Lung (tissue), 12 donors: ENCODE results near the gene CNDP1. TPM values are rescaled to one million over a fixed set of nuclear protein-coding genes. Genes with fewer than 3 reads are reported as not detected.

Experiments
- ATAC-seq: fragments of 200-7000 bp; cut with Tn5 transposase; one replicate; pipeline ENCODE4 v1.9.1; 2020; ENCODE audit warnings: moderate number of reproducible peaks; ENCODE audit not compliant: insufficient read depth, low FRiP score
- DNase-seq, 3 donors: peaks; one replicate each; pipeline ENCODE4 v3.0.0-alpha.2; 2013 to 2017
- H3K27ac ChIP-seq, 2 donors: one replicate each; pipeline ENCODE4 v1.5.1; 2013; ENCODE audit warnings: mild to moderate bottlenecking in 2 of 2, moderate library complexity in 2 of 2, control low read depth in 1 of 2, inconsistent platforms in 1 of 2, low read depth in 1 of 2, low read length in 1 of 2
- H3K27me3 ChIP-seq, 3 donors: one replicate each; pipeline ENCODE4 v1.5.1; 2013; ENCODE audit warnings: low read length in 2 of 3; ENCODE audit not compliant: control insufficient read depth in 3 of 3, insufficient read depth in 3 of 3
- H3K36me3 ChIP-seq, 4 donors: one replicate each; pipeline ENCODE4 v1.5.1; 2013; ENCODE audit warnings: low read length in 4 of 4, mild to moderate bottlenecking in 1 of 4, moderate library complexity in 1 of 4; ENCODE audit not compliant: control insufficient read depth in 4 of 4, insufficient read depth in 4 of 4
- H3K4me1 ChIP-seq, 5 donors: one replicate each; pipeline ENCODE4 v1.5.1; 2013; ENCODE audit warnings: low read length in 5 of 5, mild to moderate bottlenecking in 2 of 5, moderate library complexity in 1 of 5; ENCODE audit not compliant: control insufficient read depth in 5 of 5, insufficient read depth in 5 of 5
- H3K4me3 ChIP-seq: one replicate; pipeline ENCODE4 v1.5.1; 2013; ENCODE audit warnings: mild to moderate bottlenecking, control low read depth, moderate library complexity
- H3K9ac ChIP-seq, 2 donors: one replicate each; pipeline ENCODE4 v1.5.1; 2013; ENCODE audit warnings: low read length in 2 of 2, control low read depth in 1 of 2; ENCODE audit not compliant: insufficient read depth in 1 of 2
- H3K9me3 ChIP-seq, 4 donors: one replicate each; pipeline ENCODE4 v1.5.1; 2013; ENCODE audit warnings: low read length in 3 of 4, mild to moderate bottlenecking in 1 of 4, moderate library complexity in 1 of 4; ENCODE audit not compliant: control insufficient read depth in 4 of 4, insufficient read depth in 3 of 4
- WGBS, 2 donors: extraction: QIAGEN DNeasy Blood & Tissue Kit; methylation state at CpG; one replicate each; pipeline ENCODE4 v1.1.7; 2013; 5-methylcytosine and 5-hydroxymethylcytosine counted together
- polyA plus RNA-seq, 2 donors: library from polyadenylated mRNA; stranded (reverse); fragments of 200-250 nt; gene quantifications; one replicate each; pipeline ENCODE4 v1.2.1, GENCODE V29; 2013
- total RNA-seq, 2 donors: library from RNA; depleted of rRNA in 1 of 2; stranded (reverse); fragments of >200 nt in 1 of 2; gene quantifications; one replicate each; pipeline ENCODE4 v1.2.1, GENCODE V29; 2014 to 2021
- TF ChIP-seq, protein P1 (sequence below): IDR thresholded peaks from 2 replicates; pipeline ENCODE4 v1.5.1; 2012; ENCODE audit warnings: mild to moderate bottlenecking; ENCODE audit errors: control extremely low read depth, extremely low read depth
- donor health status: control.
- donor health status: control.
- donor health status: Bipolar disorder and iron deficiency.
- donor health status: healthy.
- donor health status: DM: yes; HTN: yes; CAD: no.

CNDP1 gene
- total and polyA plus RNA-seq, 4 donors = 0.08 to 0.10 TPM; not detected in 2

DNA sequence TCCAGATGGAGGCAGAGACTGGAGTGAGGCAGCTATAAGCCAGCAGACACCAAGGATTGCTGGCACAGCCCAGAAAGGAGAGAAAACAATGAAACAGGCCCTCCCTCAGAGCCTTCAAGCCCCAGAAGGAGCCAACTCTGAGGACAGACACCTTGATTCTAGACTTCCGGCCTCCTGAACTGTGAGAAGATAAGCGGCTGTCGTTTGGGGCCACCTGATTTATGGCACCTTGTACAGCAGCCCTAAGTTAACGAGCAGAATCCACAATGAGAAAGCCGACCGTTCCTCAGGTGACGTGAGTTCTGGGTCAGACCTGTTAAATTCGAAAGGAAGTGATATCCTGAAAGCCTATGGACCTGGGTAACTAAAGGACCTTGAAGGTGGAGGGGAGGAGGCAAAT, 45.4 kb upstream of the CNDP1 start:
- no peak overlapping the region for H3K4me3 ChIP-seq
- 93 to 94% methylated on average over 8 of the region's 8 CpGs for WGBS, 2 donors

GRCh38 chr18:74489676-74490075, 44.6 kb upstream of the CNDP1 start:
- H3K9me3 ChIP-seq = no peaks in the 10 kb centered on the region

More for the DNA sequence above, 45.4 kb upstream of the CNDP1 start:
- TF ChIP-seq, protein P1, sequence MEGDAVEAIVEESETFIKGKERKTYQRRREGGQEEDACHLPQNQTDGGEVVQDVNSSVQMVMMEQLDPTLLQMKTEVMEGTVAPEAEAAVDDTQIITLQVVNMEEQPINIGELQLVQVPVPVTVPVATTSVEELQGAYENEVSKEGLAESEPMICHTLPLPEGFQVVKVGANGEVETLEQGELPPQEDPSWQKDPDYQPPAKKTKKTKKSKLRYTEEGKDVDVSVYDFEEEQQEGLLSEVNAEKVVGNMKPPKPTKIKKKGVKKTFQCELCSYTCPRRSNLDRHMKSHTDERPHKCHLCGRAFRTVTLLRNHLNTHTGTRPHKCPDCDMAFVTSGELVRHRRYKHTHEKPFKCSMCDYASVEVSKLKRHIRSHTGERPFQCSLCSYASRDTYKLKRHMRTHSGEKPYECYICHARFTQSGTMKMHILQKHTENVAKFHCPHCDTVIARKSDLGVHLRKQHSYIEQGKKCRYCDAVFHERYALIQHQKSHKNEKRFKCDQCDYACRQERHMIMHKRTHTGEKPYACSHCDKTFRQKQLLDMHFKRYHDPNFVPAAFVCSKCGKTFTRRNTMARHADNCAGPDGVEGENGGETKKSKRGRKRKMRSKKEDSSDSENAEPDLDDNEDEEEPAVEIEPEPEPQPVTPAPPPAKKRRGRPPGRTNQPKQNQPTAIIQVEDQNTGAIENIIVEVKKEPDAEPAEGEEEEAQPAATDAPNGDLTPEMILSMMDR = no peak
- no peaks in the 10 kb centered on the region for H3K36me3 ChIP-seq
- ATAC-seq (no peak), DNase-seq (no peak)
- no peaks in the 10 kb centered on the region for H3K27me3 ChIP-seq
- H3K9ac ChIP-seq = no peak overlapping the region
- H3K27ac ChIP-seq = no peak overlapping the region
- peaks cover 0 to 12% (median 0%) of the 10 kb centered on the region in 5 donors for H3K4me1 ChIP-seq
- H3K9me3 ChIP-seq = no peaks in the 10 kb centered on the region

GRCh38 chr18:74492259-74492658, 42.0 kb upstream of the CNDP1 start:
- 96 to 97% methylated on average over 3 of the region's 3 CpGs for WGBS, 2 donors
- no peak overlapping the region for H3K9ac ChIP-seq
- peaks cover 0 to 7% (median 2%) of the 10 kb centered on the region in 5 donors for H3K4me1 ChIP-seq
- DNase-seq (no peak), ATAC-seq (no peak)
- H3K27ac ChIP-seq = no peak overlapping the region
- peaks cover 0 to 4% (median 0%) of the 10 kb centered on the region in 4 donors for H3K36me3 ChIP-seq
- TF ChIP-seq, protein P1 = no peak
- H3K9me3 ChIP-seq = no peaks in the 10 kb centered on the region
- H3K27me3 ChIP-seq = no peaks in the 10 kb centered on the region
- no peak overlapping the region for H3K4me3 ChIP-seq

More at GRCh38 chr18:74489676-74490075, 44.6 kb upstream of the CNDP1 start:
- Histone ChIP-seq H3K4me1 (peaks cover 0 to 12% (median 0%) of the 10 kb centered on the region in 5 donors), H3K27me3 (no peaks in the 10 kb centered on the region), H3K9ac (no peak overlapping the region), H3K27ac (no peak overlapping the region), H3K4me3 (no peak overlapping the region), H3K36me3 (no peaks in the 10 kb centered on the region)
- ATAC-seq (no peak), DNase-seq (peak; percentile 59 to 80 (median 76))
- TF ChIP-seq, protein P1 = no peak
- WGBS, 2 donors = 23 to 46% methylated on average over 7 of the region's 7 CpGs

DNA sequence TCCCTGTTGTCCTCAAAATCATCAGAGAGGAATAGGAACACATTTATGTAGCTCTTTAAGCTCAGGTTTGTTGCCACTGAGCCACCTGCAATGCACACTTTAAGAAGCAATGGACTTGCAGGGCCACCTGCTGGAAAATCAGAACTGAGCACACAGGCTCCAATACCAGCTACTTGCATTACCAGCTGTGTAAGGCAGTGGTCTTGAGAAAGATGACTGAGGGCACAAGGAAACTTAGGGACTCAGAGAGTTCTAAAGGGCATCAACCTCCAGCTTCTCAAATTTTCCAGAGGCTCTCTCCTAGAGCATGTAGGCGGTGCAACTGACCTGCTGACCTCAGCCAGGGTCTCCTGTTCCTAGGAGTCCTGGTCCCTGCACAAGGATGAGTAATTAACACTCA, 40.6 kb upstream of the CNDP1 start:
- DNase-seq = peak; percentile 56 to 72 (median 58)
- TF ChIP-seq, protein P1 = peak; percentile 69
- Histone ChIP-seq H3K9ac (no peak overlapping the region), H3K36me3 (peaks cover 0 to 4% (median 0%) of the 10 kb centered on the region in 4 donors), H3K27me3 (no peaks in the 10 kb centered on the region), H3K4me3 (no peak overlapping the region), H3K4me1 (peaks cover 0 to 16% (median 7%) of the 10 kb centered on the region in 5 donors), H3K9me3 (no peaks in the 10 kb centered on the region), H3K27ac (no peak overlapping the region)
- ATAC-seq = no peak
- 60 to 79% methylated on average over 1 of the region's 1 CpG for WGBS, 2 donors
